ENCODE measurements around the gene LRG1. TPM values are rescaled to one million over a fixed set of nuclear protein-coding genes. Genes with fewer than 3 reads are reported as not detected.

The LRG1 gene
- total and polyA plus RNA-seq, 9 of the 15 experiments (the other 6 are each of a cell fraction or from before 2014, with no cell fraction given) = 1.5 to 11.9 (median 8.7) TPM

DNA sequence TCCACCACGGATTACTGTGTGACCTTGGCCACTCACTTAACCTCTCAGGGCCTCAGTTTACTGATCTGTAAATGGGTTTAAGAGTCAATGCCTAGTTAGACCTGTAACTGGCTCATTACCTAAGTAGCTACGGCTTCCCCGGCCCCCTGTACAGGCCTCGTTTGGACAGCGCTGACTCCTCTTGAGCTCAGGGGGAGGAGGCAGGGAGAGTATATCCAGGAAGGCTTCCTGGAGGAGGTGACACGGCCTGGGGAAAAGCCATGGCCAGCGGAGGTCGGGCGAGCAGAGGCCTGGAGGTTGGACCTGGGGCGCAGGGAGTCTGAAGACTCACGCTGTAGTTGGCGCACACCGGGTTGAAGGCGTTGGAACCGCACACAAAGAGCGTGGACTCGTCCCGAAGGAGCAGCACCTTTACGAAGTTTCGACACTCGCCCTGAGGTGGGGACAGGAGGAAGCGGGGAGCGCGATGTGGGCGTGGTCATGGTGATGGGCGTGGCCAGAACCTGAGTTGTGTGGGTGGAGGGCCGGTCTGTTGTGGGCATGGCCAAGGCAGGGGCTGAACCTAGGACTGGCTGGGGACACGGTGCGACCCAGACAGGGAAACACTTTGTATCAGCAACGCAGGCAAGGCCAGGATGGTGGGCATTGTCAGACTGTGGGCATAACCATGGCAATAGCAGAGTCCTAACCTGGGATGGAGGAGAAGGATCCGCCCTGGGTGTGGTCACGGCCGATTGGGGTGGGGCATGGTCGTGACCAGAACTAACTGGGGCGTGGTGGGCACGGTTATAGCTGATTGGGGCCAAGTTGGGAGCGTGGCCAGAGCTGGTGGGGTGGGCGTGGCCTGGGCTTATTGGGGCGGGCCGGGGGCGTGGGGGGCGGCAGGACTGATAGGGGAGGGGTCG is 16.1 kb upstream of the LRG1 start (continued):
- no peak for TF ChIP-seq GTF2A2 (tag; IDR thresholded peaks at IDR 0.05)
- TF ChIP-seq TAF7 (tag; IDR thresholded peaks at IDR 0.05) = no peak
- no peak for TF ChIP-seq SMAD2 (IDR thresholded peaks at IDR 0.05; ENCODE audit: low read depth, low read length)
- no peak for TF ChIP-seq SMARCA4 (IDR thresholded peaks at IDR 0.05)
- TF ChIP-seq, protein P1, sequence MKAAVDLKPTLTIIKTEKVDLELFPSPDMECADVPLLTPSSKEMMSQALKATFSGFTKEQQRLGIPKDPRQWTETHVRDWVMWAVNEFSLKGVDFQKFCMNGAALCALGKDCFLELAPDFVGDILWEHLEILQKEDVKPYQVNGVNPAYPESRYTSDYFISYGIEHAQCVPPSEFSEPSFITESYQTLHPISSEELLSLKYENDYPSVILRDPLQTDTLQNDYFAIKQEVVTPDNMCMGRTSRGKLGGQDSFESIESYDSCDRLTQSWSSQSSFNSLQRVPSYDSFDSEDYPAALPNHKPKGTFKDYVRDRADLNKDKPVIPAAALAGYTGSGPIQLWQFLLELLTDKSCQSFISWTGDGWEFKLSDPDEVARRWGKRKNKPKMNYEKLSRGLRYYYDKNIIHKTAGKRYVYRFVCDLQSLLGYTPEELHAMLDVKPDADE (conservative IDR thresholded peaks at IDR 0.05; ENCODE audit: control insufficient read depth, low read depth, low read length) = no peak
- TF ChIP-seq, protein P2, sequence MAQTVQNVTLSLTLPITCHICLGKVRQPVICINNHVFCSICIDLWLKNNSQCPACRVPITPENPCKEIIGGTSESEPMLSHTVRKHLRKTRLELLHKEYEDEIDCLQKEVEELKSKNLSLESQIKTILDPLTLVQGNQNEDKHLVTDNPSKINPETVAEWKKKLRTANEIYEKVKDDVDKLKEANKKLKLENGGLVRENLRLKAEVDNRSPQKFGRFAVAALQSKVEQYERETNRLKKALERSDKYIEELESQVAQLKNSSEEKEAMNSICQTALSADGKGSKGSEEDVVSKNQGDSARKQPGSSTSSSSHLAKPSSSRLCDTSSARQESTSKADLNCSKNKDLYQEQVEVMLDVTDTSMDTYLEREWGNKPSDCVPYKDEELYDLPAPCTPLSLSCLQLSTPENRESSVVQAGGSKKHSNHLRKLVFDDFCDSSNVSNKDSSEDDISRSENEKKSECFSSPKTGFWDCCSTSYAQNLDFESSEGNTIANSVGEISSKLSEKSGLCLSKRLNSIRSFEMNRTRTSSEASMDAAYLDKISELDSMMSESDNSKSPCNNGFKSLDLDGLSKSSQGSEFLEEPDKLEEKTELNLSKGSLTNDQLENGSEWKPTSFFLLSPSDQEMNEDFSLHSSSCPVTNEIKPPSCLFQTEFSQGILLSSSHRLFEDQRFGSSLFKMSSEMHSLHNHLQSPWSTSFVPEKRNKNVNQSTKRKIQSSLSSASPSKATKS (CRISPR knock-in tag; IDR thresholded peaks at IDR 0.05) = no peak
